GM18499 (cell line): ENCODE results near the gene UNC13B.

ENCODE experiments used
- ATAC-seq: cut with Tn5 transposase; IDR thresholded peaks from one replicate; pipeline ENCODE4 v1.9.1; 2021; ENCODE audit warnings: moderate number of reproducible peaks; ENCODE audit not compliant: insufficient read depth, unreplicated experiment

Gene UNC13B

GRCh38 chr9:35357116-35357515 is 195.3 kb downstream of the UNC13B start:
- ATAC-seq = no peak

DNA sequence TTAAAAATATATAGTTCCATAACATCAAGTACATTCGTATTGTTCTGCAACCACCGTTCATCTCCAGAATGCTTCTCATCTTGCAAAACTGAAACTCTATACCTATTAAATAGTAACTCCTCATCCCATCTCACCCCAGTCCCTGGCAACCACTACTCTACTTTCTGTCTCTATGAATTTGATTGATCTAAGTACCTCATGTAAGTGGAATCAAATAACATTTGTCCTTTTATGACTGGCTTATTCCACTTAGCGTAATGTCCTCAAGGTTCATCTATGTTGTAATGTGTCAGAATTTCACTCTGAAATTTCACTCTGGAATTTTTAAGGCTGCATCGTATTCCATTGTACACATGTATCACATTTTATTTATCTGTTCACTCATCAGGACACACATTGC is 196.0 kb downstream of the UNC13B start:
- ATAC-seq = no peak

DNA sequence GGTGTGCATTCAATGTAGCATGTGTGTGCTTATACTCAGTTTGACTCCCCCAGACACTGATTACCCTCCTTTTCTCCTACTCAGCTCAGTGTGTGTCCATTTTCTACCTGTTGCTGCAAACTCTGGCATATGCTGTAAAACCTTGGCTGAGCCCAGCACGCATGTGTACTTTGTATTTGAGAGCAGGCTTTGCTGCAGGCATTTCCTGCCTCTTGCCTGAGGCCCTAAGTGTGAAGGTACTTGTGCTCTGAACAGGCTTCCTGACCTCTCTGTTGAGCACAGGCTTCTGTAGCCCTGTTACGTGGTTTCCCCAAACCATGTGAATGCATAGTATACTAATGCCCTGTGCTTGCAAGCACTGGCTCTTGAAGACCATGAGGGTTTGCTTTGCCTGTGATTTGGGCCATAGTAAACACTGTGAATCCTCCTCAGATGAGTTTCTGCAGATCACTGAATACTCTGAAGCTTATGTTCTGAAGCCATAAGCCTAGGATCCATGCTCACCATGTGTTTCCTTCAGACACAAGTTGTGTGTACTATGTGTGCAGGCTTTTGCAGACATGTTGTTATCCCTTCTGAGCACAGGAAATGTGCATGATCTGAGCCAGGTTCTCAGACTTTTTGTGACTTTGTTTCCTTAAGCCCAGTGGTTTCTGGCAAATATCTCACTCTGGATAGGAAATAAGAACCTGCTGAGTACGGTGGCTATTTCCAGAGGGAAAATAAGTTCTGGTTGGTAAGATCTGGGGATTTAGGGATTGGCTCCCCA is 203.2 kb downstream of the UNC13B start:
- ATAC-seq = no peak

DNA sequence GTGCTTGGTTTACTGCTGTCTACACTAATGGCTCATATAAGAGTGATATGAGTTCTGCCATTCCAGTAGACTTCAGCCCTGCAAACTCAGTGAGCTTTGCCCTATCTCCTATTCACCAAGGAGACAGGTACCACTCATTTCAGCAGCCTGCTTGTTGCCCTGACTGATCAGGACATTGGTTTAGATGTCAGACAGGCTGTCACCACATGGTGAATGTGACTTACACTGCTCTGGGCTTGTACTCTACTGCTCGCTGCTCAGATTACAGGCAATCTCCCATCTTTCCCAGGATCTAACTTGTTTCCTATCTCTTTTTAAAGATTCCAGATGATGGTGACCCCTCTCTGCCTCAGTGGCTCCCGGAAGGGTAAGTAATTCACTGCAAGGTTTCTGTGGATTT is 204.8 kb downstream of the UNC13B start:
- ATAC-seq = no peak

DNA sequence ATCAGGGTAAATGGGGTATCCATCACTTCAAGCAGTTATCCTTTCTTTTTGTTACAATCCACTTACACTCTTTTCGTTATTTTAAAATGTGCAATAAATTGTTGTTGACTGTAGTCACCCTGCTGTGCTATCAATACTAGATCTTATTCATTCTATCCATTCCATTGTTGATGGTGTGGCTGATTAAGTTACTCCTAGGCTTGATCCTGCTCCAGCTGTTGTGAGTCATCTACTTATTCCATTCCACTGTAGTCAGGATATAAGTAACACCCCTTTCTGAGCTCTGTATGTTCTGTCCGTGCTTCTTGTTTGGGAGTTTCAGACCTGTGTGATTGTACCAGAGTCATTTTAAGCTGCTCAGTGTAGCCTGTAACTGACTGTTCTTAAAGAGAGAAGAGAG is 205.6 kb downstream of the UNC13B start:
- no peak for ATAC-seq

GRCh38 chr9:35370241-35370640 is 208.4 kb downstream of the UNC13B start:
- no peak for ATAC-seq

DNA sequence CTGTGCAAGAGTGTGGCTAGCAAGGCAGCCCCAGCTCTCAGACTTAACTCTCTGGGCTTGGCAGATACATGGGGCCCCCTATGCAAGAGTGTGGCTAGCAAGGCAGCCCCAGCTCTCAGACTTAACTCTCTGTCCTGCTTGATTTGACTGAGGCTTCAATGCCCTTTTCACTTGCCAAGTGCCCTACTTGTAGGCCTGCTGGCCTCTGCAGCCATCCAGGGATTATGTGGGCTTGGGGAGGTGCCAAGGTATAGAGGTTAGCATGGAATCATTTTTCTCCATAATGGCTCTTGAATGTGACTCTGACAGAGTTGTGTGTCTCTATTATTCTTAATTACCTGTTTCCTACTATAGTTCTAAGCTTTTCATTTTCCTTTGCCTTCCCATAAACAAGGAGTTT is 212.6 kb downstream of the UNC13B start:
- no peak for ATAC-seq

- no peak for ATAC-seq
These were observed 213.1 kb downstream of the UNC13B start for GRCh38 chr9:35374910-35375309.

DNA sequence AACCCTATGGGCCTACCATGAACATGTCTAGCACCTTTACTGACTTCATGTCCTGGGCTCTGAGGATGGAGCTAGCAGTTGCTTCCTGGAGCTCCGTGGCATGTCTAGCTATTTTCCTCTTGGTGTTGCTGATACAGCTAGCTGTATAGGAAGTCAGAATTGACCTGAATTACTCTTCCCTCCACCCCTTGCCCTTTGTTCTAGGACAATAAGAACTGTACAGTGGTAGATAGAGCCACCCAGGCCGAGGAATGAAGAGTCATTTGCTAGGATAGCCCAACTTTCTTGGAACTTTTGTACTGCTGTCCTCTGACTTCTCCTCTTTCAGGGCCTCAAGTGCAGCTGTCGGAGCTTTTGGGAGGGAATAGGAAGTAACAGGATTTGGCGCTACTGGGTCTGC is 218.2 kb downstream of the UNC13B start:
- ATAC-seq = no peak

GRCh38 chr9:35380619-35381018 is 218.8 kb downstream of the UNC13B start:
- ATAC-seq = no peak

DNA sequence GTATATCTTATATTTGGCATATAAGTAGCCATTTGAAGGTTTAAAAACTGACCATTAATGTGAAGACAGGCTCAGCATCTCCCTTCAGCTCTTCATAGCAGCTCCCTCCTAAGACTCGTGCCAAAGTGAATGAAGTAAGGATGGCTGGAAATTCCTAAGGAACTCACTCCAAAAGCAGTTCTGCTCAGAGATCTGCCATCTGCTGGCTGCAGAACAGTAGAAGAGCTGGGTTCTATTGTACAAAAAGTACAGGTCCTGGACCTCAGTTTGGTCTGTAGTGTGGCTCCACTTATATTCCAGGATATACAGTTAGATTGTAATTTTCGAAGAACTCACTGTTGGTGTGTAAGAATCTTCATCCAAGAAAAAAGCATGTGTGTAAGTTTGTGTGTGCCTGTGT is 223.2 kb downstream of the UNC13B start:
- no peak for ATAC-seq

DNA sequence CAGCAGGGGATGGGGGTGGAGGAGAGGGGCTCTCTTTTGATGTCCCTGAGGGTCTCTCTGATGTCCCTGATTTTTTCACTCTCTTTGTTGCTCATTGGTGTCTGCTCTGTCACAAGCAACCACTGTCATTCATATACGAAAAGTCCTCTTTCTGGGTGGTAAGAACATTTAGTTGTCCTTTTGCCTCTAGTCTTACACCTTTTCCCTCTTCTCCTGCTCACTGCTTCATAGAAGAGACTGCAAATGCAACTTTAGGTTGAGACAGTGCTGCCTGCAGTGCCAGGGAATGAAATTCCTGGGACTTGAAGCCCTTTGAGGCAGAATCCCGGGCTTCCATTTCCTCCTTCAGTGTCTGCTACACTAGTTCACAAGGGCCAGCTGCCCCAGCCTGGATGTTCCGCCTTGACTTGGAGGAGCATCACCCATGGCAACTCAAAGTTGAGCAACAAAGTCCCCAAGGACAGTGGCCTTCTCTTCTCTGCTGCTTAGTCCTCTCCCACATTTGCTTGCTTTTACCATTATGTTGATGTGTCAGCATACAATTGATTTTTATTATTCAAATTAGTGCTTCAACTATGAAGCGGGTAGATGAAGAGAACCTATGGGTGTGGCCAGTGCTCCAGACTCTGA is 233.4 kb downstream of the UNC13B start:
- ATAC-seq = no peak

GRCh38 chr9:35395706-35396101 is 233.9 kb downstream of the UNC13B start:
- no peak for ATAC-seq

DNA sequence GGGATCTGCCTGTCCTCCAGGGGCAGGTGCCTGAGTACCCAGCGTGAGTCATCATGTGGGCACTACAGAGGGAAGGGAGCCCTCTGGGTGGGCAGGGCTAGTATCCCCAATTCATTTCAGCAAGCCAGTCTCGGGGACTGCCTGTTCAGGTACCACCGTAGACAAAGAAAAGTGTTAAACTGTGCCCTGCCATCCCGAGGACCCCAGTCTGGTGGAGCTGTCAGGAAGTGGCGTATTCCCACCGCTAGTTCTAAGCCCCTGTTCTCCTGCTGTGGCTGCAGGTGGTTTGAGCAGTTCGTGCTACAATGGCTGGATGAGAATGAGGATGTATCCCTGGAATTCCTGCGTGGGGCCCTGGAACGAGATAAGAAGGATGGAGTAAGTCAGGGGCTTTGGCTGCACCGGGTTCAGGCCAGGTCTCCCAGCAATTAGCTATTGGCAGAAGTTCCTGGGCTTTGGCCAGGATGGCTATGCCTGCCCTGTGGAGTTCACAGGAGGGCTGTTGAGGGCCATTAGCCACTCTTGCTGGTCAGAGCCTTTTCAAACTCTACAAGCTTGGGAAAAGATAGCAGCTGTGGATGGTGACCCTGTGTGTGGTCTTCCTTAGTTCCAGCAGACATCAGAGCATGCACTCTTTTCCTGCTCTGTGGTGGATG is 234.9 kb downstream of the UNC13B start:
- ATAC-seq = no peak

- no peak for ATAC-seq
These were observed 235.4 kb downstream of the UNC13B start for GRCh38 chr9:35397216-35397698.

- ATAC-seq = no peak
These were observed 236.1 kb downstream of the UNC13B start for GRCh38 chr9:35397923-35398322.

DNA sequence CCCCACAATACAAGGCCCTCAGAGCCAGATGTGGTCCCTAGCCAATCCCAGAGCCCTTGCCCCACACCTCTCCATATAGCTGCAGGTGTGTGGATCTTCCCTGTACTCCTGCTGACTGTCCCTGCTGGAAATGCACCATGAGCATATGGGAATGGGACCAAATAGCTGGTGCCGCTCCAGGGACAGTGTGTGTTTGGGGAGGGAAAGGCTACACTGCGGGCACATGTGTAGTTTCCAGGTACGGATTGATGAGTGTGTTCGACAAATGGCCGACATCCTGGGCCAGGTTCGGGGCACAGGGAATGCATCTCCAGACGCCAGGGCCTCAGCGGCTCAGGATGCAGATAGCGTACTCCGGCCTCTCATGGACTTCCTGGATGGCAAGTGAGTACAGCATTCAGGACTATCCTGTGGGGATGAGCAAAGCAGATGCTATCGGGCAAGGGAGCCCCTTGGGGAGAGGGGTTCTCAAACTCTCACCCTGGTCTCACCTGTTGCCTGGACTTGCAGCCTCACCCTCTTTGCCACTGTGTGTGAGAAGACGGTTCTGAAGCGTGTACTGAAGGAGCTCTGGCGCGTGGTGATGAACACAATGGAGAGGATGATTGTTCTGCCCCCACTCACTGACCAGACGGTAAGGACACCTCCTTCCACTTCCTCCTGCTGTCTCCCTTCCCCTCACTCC is 237.0 kb downstream of the UNC13B start:
- no peak for ATAC-seq

- ATAC-seq = no peak
These were observed 243.1 kb downstream of the UNC13B start for GRCh38 chr9:35404865-35405264.

DNA sequence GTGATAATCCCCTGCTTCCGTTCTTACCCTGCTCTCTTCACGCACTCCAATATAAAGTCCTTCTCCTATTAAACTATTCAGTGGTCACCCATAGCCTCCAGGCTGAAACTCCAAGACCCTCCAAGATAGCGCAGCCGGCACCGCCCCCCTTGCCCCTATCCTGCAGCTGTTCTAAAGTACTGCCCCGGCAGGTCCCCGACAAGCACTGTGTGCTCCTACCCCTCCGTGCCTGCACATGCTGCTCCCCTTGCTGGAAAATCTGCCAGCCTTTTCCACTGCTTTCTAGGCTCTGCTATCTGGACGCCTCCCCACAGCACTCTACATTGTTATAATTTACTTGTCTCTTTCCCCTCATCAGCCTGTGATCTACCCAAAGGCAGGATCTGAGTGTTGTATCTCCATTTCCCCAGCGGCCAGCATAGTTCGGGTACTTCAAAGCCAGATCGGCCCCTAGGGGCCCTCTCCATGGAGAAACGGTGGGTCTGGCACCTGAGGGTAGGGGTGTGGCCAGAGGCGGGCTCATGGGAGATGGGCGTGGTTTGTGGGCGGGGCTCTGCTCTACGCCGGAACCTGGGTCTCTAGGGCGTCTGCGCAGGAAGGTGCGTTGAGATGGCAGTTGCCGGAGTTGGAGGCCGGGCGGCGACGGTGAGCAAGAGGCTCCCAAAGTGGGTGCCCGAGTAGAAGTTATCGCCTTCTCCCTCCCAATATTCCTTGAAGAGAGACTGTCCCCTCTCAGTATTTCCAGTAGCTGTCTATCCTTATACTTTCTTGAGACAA is 244.6 kb downstream of the UNC13B start:
- ATAC-seq = no peak

DNA sequence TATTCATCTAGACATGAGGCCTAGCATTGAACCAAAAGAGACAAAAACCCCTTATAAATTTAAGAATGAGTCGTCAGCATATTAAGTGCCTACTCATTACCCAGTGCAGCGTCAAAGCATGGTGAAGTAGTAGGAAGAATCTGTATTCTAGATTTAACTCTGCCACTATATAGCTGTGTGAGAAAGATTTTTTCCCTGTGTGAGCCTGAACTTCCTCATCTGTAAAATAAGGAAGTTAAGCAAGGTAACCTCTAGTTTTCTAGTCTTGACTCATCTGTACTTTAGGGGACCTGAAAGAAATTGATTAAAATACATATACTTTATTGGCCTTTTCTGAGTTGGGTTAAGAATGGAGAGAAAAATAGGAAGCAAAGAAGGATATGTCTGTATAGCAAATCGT is 246.0 kb downstream of the UNC13B start:
- no peak for ATAC-seq
